DMS153 treated with DMSO at 0.1 percent for 48 hours (cell line): ENCODE measurements around the gene CYREN.

Experiments
- DNase-seq: peaks from one replicate; lab custom pipeline; 2025; ENCODE audit not compliant: unreplicated experiment; lab: John Stamatoyannopoulos, UW

CYREN gene

GRCh38 chr7:135197906-135198655, 27.6 kb upstream of the CYREN start:
- no peak for DNase-seq

- no peak for DNase-seq
These were observed 26.8 kb upstream of the CYREN start for GRCh38 chr7:135197343-135197742.

- DNase-seq: no peak
These were observed 25.6 kb upstream of the CYREN start for GRCh38 chr7:135195968-135196629.

- no peak for DNase-seq
These were observed 24.6 kb upstream of the CYREN start for GRCh38 chr7:135195156-135195555.

GRCh38 chr7:135194494-135195095, 24.1 kb upstream of the CYREN start:
- DNase-seq: no peak

GRCh38 chr7:135193615-135194081, 23.1 kb upstream of the CYREN start:
- DNase-seq: no peak

GRCh38 chr7:135192914-135193536, 22.5 kb upstream of the CYREN start:
- no peak for DNase-seq

GRCh38 chr7:135190703-135191102, 20.2 kb upstream of the CYREN start:
- DNase-seq: no peak

- no peak for DNase-seq
These were observed 19.5 kb upstream of the CYREN start for GRCh38 chr7:135189961-135190360.

GRCh38 chr7:135189221-135189662, 18.7 kb upstream of the CYREN start:
- DNase-seq: no peak

- no peak for DNase-seq
These were observed 17.9 kb upstream of the CYREN start for GRCh38 chr7:135188298-135188984.

- no peak for DNase-seq
These were observed 16.3 kb upstream of the CYREN start for GRCh38 chr7:135186841-135187253.

- no peak for DNase-seq
These were observed 15.7 kb upstream of the CYREN start for GRCh38 chr7:135186261-135186540.

- DNase-seq: no peak
These were observed 15.2 kb upstream of the CYREN start for GRCh38 chr7:135185471-135186260.

- no peak for DNase-seq
These were observed 13.8 kb upstream of the CYREN start for GRCh38 chr7:135184254-135184841.

- DNase-seq: no peak
These were observed 13.0 kb upstream of the CYREN start for GRCh38 chr7:135183478-135183877.

GRCh38 chr7:135181929-135182678, 11.6 kb upstream of the CYREN start:
- DNase-seq: no peak

- no peak for DNase-seq
These were observed 10.9 kb upstream of the CYREN start for GRCh38 chr7:135181261-135181928.

- no peak for DNase-seq
These were observed 9.6 kb upstream of the CYREN start for GRCh38 chr7:135180122-135180521.
